Fibroblast of gingiva (primary cell): ENCODE data around the gene DRC3.

Experiments
- DNase-seq: peaks from one replicate; pipeline ENCODE4 v3.0.0-alpha.2; 2011; ENCODE audit warnings: low read depth

Gene DRC3

DNA sequence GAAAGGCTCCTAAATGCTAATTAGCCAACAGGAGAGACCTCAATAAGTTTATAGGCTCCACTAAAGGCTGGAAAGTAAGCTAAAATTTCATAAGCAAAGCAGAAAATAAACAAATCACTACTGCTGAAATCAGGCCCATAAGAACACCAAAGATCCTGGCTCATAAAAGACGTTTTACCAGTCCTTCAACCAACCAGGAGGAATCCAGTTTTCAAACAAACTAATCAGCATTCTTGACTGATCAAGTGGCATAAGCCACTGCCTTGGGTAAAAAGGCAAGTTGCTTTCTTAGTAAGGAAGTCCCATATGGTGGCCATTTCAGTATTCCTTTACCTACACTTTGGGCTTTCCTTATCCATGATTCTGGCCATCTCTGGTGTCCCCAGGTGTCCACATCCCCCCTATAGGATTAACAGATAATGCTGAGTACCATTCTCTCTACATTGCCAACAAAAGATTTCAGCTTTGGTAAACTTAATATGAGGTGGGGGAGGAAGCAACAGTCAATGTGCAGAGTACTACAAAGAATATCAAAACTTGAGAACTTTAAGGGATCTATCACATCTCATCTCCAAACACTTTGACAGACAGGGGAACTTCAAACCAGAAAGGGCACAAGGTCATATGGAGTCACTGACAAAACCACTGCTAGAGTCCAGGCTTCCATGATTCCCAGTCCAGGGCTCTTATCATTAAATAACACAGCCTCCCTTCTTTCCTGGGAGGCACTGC, 1.8 kb upstream of the DRC3 start:
- peak; percentile 31 for DNase-seq

DNA sequence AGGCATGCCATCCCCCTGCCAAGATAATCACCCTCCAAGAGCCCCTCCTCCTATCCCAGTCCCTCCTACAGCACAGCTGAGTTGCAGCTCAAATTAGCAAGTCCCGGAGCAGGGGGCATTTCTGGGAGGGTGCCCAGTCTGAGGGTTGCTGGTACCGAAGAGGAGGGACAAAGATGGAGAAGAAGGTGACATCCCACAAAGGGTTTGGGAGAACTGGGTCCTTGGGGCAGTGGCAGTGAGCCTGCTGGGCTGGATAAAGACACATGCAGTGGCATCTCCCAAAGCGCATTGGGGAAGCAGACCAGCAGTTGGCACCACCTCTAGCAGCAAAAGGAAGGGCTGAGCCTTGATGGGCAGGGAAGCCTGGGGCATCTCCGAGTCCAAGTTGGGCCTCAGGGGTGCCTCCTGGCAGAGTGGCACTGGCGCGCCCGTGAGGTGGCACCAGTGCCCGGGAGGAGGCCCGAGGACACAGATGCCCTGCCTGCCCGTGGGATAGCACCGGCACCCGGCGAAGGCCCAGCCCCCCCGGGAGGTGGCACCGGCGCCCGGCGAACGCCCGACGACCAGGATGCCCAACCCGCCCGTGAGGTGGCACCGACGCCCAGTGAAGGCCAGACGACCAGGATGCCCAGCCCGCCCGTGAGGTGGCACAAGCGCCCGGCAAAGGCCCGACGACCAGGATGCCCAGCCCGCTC, 1.1 kb upstream of the DRC3 start:
- peak; percentile 19 for DNase-seq

DNA sequence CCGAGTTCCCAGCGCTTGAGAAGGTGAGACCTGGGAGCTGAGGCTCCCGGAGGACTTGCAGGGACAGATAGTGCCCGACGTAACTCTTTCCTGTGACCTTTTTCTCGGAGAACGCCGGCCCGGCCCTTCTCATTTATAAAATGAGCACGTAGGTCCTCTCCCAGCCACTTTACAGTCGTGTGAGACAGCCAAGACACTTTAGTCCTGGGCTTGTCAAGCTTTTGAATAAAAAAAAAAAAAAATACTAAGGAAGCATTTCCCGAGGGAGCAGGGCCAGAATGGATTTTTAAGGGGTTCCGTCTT, 241 bp downstream of the DRC3 start:
- no peak for DNase-seq

DNA sequence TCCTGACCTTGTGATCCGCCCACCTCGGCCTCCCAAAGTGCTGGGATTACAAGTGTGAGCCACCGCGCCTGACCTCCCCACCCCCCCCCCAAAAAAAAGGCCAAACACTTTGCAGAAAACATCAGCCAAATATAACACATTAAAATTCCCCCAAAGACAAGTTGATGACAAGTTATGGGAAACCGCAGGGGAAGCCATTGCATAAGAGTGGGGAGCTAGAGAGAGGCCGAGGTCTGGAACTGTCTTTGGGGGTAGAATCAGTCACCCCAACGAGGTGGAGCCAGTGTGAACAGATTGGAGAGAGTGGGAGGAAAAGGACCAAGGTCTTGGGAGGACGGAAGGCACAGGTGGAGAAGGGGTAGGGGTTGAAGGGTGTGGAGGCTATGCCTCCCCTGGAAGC, 2.8 kb downstream of the DRC3 start:
- no peak for DNase-seq

DNA sequence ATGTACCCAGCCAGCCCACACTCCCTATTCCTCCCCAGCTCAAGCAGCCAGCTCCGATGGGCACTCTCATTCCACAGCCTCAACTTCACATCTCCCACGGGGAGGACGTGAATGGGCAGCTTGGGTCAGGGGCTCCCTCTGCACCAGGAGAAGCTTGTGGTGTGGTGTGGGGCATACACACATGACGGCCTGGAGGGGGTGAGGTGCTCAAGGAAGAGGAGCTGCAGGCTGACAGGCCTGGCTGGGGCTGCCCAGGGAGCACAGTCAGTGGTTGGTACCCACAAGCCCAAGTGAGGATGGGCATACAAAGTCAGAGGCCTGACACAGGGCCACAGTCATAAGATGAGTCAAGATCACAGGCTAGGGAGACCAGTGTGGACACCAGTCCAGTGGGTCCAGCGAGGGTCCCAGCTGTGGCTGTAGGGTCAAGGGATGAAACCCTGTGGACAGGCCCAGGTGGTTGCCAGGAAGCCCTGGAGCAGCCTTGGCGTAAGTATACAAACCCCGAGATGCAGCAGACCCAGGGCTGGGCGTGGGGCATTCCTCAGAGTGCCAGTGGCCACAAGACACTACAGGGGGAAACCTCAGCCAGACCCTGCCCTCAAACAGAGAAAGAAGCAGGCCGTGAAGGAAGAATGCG, 4.4 kb downstream of the DRC3 start:
- DNase-seq: no peak

DNA sequence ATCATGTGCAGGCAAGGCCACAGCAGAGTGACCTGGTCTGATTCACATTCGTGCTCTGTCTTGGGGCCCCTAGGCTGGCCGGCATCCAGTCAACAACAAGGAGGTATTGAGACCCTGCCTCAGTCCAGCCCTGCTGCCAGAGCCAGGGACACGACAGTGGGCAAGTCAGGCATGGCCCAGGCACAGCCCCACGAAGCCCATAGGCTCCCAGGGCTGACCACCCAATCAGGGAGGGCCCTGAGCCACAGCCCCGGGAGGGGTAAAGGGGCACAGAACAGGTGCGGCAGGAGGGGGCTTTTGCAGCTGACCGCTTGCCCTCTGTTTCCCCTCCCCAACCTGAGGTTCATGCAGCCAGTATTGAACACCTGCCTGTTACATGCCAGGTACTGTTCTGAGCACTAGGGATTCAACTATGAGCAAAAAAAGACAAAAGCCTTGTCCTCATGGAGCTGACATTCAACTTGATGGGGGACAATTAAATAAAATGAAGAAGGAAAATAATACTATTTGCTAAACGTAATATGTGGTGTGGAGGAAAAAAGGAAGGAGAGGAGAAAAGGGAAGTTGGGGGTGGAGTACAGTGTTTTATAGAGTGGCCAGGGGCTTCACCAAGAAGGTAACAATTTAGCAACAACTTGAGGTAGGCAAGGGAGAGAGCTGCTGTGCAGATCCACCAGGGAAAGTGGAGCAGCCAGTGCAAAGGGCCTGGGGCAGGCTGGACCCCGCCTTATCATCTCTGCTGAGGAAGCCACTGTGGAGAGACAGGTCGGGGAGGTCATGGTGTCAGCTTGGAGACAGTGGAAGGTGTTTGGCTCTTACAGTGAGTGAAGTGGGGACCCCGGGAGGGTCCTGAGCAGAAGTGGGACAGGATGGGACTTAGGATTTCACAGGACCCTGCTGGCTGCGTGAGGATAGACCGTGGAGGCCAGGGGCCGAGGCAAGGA, 6.1 kb downstream of the DRC3 start:
- no peak for DNase-seq

DNA sequence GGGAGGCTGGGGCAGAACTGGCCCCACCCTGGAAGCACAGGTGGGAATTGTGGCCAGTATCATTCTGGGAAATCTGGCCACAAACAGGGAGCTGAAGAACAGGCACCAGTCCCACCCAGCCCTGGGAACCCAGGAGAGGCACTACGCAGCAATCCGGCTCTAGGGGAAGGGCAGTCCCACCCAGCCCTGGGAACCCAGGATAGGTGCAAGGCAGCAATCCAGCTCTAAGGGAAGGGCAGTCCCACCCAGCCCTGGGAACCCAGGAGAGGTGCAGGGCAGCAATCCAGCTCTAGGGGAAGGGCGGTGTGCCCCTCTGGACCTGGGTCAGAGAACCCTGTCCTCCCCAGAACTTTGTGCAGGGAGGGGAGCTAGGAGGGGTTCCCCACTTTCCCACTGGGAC, 7.1 kb downstream of the DRC3 start:
- no peak for DNase-seq

DNA sequence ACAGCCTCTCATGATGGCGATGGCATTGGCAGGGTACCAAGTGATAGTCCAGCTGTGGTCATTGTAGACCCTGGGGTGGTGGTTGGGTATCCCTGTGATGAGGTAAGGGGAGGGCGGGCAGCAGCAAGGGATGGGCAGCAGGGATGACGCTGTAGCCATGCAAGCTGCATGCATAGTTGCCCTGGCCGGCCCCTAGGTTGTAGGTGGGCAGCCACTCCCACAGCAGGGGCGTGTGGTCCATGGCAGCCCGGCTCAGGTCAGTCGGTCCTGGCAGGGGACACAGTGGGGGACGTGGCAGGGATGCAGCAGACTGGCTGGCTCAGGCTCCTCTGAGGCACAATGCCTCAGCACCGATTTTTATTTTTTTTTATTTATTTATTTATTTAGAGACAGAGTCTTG, 8.7 kb downstream of the DRC3 start:
- DNase-seq: no peak

DNA sequence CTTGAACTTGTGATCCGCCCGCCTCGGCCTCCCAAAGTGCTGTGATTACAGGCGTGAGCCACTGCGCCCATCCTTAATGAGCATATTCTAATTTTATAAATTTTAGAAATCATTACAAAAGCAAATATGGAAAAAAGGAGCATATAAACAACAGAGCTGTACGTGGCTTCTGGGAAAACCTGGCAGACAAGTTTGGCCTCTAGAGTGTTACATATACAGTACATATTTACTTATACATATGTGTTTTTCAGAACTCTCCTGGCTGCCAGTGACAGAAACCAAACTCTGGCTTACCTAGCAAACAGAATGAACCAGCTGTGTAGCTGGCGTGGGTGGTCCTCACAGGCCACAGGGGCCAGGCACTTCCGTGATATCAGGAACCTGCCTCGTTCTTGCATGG, 10.1 kb downstream of the DRC3 start:
- DNase-seq: no peak

DNA sequence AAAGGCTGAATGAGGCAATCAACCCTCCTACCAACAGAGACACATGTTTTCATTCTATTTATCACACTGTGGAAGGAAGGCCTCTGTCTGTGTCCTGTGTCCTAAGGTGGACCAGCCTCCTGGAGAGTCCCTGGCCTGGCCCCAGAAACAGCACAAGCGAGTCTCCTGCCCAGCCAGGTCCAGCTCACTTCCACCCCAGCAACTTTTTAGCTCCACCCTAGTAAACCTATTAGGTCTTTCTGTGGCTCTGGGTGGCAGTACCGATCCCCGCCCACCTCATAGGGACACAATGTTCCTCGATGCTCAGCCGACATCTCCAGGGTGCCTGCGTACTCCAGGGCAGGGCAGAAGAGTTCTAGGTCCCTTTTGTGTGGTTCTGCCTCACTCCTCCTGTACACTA, 10.7 kb downstream of the DRC3 start:
- DNase-seq: peak; percentile 28

DNA sequence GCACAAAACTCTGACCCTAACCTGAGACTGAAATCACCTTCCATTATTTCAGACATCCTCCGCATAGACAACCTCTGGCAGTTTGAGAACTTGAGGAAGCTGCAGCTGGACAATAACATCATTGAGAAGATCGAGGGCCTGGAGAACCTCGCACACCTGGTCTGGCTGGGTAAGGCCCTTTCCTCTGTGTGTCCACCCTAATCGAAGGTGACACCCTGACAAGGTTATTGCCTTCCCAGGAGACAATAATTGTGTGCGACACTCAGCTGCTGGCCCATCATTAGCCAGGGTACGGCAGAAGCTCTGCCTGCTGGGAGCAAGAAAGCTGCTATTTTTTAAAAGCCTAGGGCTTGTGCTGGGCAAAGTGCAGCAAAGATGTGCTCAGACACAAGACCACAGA, 11.1 kb downstream of the DRC3 start:
- DNase-seq: no peak

DNA sequence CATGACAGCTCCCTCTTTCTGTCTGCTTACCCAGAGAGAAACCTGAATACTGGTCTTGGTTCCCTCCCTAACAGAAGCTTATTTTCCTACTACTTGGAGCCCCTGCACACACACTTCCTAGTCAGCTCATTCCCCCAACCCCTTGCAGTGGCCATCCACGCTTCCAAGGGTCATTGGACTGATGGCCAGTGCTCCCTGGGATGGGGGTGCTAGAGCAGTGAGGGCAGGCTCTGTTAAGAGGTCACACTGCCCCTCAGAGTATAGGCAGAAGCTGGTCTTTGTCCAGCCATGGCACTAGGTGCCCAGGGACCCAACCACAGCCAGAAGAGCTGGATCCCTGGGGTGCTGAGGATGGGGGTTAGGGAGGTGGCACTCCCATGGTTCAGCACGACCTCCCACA, 12.5 kb downstream of the DRC3 start:
- DNase-seq: no peak

DNA sequence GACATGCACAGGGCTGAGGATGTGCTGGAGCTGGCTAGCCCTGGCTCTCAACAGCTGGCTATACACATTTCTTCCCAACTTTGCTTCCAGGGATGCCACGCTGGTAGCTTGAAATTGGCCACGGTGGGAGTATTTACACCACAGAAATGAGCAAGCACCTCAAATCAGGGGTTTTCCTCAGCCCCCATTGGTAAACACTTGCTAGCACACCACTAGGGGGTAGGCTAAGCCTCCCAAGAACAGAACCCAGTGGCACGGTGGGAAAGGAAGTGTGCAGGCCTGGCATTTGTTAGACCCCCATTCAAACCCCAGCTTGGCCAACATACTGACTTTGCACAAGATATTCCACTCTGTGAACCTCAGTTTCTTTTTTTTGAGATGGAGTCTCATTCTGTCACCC, 12.9 kb downstream of the DRC3 start:
- DNase-seq: no peak

DNA sequence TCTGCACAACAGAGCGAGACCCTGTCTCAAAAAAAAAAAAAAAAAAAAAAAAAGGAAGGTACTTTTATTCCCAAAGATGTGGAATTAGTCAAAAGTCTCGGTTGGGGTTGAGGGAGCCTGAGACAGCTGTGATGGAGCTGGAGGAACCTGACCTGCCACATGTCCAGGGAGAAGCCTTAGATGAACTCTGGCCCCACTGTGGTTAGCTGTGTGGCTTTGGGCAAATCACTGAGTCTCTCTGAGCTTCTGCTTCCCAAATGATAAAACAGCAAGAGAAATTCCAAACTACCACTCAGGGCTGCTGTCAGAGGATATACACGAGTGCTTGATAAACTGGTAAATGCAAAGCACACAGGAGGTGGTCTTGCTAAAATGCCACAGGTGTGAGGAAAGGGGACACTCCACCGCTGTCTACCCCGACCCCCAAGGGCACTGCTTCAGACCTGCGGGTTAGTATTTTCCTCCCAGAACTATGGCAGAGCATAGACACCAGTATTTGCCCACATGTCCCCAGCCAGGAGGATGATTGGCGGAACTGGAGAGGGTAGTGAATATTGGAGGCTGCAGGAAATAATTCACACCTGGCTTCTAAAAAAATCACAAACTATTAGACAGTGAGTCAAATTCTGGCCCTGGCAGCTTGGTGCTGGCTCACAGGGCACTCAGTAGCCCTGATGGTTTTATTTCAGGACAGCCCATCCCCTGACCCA, 14.7 kb downstream of the DRC3 start:
- no peak for DNase-seq

DNA sequence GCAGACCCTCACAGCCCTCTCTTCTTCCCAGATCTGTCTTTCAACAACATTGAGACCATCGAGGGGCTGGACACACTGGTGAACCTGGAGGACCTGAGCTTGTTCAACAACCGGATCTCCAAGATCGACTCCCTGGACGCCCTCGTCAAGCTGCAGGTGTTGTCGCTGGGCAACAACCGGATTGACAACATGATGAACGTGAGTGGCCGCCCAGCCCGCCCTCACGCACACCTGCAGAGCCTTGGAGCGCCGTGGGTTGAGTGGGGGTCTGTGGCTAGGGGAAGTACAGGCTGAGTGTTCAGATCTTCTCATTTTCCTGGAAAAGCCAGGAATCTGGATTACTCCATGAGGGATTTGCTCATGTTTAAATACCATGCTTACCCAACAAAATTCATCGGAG, 15.2 kb downstream of the DRC3 start:
- no peak for DNase-seq

DNA sequence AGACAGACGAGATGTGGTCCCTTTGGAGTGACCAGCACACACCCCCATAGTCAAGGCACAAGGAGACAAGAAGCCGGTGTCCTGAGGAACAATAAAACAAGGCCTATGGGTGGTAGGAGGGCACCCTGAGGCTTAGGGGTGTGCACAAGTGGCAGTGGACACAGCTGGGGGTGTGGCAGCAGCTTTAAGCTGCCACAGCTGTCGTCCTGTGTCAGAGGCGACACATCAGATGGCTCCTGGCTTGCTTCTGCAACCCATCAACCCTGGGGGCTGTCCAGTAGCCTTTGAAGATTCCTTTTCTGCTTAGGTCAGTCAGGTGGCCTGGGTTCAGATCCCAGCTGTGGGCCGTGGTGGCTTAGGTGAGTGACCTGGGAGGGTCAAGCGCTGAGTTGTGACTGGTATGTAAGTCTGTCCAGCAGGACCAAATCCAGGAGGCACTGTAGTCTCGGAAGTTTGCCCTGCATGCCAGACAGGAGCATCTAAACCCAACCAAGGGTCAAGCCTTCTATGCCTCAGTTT, 15.8 kb downstream of the DRC3 start:
- DNase-seq: no peak

DNA sequence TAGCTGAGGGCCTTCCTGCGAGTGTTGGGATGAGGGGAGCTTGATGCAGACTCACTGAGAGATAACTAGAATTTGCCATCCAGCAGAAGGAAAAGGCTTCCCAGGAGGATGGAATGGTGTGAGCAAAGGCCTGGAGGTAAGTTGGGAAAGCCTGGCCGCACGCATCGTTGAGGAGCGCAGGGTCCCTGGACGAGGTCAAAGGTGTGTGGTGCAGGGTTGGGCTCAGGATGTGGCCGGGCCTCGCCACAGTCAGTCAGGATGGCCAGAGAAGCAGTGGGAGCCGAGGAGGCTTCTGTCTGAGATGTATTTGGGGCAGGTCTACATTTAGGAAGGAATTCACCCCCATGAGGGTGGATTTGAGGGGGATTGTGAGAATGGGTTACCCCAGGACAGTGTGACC, 16.4 kb downstream of the DRC3 start:
- DNase-seq: no peak

DNA sequence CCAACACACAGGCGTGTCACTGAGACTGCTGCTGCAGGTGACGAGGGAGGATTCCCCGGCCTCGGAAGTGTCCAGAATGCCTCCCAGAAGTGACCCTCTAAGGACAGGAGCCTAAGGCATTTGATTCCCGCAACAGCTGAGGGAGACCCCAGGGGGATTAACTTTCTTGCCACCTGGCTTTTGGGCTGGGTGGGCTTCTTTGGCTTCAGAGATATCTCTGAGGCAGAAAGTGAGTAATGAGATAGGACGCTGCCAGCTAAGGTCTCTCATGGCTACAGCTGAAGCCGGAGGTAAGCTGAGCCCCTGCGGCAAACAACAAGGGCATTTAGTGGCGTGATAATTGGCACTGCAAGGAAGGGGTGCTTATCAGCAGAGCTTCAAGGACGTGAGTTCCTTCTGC, 17.0 kb downstream of the DRC3 start:
- DNase-seq: no peak

DNA sequence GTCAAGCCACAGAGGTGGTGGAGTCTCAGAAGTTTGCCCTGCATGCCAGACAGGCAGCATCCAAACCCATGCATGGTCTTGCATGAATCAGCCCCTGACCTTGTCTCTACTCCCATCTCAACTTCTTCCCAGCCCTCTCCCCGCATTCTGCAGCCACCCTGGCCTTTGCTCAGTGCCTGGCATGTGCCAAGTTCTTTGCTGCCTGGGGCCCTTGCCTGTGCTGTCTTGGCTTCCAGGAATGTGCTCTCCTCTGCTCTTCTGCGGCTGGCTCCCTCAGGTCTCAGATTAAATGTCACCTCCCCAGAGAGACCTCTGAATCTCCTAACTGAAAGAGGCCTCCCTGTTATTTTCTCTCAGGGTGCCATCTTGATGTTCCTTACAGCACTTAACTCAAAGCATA, 17.6 kb downstream of the DRC3 start:
- DNase-seq: peak; percentile 21

DNA sequence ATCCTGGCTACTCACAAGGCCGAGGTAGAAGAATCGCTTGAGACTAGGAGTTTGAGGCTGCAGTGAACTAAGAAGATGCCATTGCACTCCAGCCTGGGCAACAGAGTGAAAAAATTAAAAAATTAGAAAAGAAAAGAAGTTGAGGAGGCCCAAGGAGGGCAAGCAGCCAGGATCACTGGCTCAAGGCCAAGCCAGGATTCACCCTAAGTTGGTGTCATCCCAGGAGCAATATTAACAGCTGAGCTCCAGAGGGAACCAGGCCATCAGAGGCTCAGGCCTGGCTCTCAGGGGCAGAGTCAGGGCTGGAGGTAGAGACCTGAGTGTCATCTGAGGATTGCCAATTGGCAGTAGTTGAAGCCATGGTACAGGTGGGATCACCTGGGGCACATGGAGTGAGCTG, 20.7 kb downstream of the DRC3 start:
- no peak for DNase-seq

DNA sequence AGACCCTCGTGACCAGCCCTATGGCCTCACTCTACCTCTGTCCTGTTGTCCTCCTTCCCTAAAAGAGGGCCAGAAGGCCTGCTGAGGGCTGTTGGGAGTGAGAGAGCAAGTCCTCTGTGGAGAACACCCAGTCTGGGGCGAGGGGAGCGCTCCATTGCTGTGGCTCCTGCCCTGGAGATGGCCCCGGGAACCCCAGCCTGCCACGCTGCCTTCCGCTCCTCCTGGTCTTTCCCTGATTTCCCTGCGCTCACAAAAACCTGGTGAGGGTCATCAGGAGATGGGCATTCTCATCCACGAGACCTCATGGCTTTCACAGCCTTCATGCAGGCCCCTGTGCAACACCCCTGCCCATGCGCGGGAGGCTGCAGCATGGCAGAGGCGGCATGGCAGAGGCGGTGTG, 21.2 kb downstream of the DRC3 start:
- DNase-seq: no peak
